Natural killer cell (primary cell): ENCODE measurements around the gene CPLX1. TPM values are rescaled to one million over a fixed set of nuclear protein-coding genes. Genes with fewer than 3 reads are reported as not detected.

Experiments
- ATAC-seq, 3 donors: fragments of 150-1000 bp in 2 of 3; fragments of 200-7000 bp in 1 of 3; cut with Tn5 transposase; 1 replicate in 1 of 3; 2 replicates in 2 of 3; pipeline ENCODE4 v1.10.0; 2021; ENCODE audit warnings: mild to moderate bottlenecking in 2 of 3, moderate library complexity in 2 of 3
- DNase-seq, 2 donors: peaks; one replicate each; pipeline versions ENCODE4 v3.0.0 to v3.0.0-alpha.2; 2013 to 2021; ENCODE audit warnings: mixed read lengths in 1 of 2
- H3K27ac ChIP-seq: one replicate; pipeline ENCODE4 v1.5.1; 2013; ENCODE audit warnings: mild to moderate bottlenecking, low read length
- H3K27me3 ChIP-seq: one replicate; pipeline ENCODE4 v1.6.1; 2013; ENCODE audit warnings: low read length; ENCODE audit not compliant: control insufficient read depth, insufficient read depth
- H3K36me3 ChIP-seq: one replicate; pipeline ENCODE4 v1.6.1; 2013; ENCODE audit warnings: low read length; ENCODE audit not compliant: control insufficient read depth, insufficient read depth
- H3K4me1 ChIP-seq: one replicate; pipeline ENCODE4 v1.6.1; 2013; ENCODE audit warnings: low read length; ENCODE audit not compliant: control insufficient read depth, insufficient read depth
- H3K4me3 ChIP-seq: one replicate; pipeline ENCODE4 v1.5.1; 2013; ENCODE audit warnings: low read length
- H3K9me3 ChIP-seq: one replicate; pipeline ENCODE4 v1.6.1; 2013; ENCODE audit warnings: low read length; ENCODE audit not compliant: control insufficient read depth, insufficient read depth
- H3K27ac Mint-ChIP-seq, 2 donors: one replicate each; pipeline ENCODE4 v1.8.0; 2022; ENCODE audit warnings: mild to moderate bottlenecking in 2 of 2, mixed read lengths in 2 of 2, moderate library complexity in 1 of 2
- H3K27me3 Mint-ChIP-seq, 2 donors: one replicate each; pipeline ENCODE4 v1.8.0; 2022; ENCODE audit warnings: low read depth in 2 of 2, mixed read lengths in 2 of 2
- H3K36me3 Mint-ChIP-seq: one replicate; pipeline ENCODE4 v1.8.0; 2022; ENCODE audit warnings: mixed read lengths
- H3K4me1 Mint-ChIP-seq, 2 donors: one replicate each; pipeline ENCODE4 v1.8.0; 2022; ENCODE audit warnings: mixed read lengths in 2 of 2
- H3K4me3 Mint-ChIP-seq: one replicate; pipeline ENCODE4 v1.8.0; 2022; ENCODE audit warnings: mild to moderate bottlenecking, moderate library complexity, mixed read lengths
- H3K9me3 Mint-ChIP-seq, 2 donors: one replicate each; pipeline ENCODE4 v1.8.0; 2022; ENCODE audit warnings: mixed read lengths in 2 of 2
- CTCF ChIP-seq: fragments of 200-600 bp; IDR thresholded peaks from one replicate; pipeline ENCODE4 v1.8.0; 2022; ENCODE audit warnings: antibody characterized with exemption
- WGBS: methylation state at CpG from one replicate; pipeline ENCODE4 v1.1.7; 2013; ENCODE audit warnings: missing lambda C conversion rate; ENCODE audit not compliant: insufficient coverage; 5-methylcytosine and 5-hydroxymethylcytosine counted together
- intact Hi-C: fragments of 100-400 bp; cut with micrococcal nuclease; formaldehyde crosslinking; loops from one replicate; pipeline ENCODE4 v1.14.2; 2022
- total RNA-seq, 4 donors: library from RNA; stranded (reverse); fragments of 120-200 nt in 1 of 4; gene quantifications; one replicate each; pipeline versions ENCODE4 v1.2.3 to v1.2.4, GENCODE V29; 2013 to 2022

Gene CPLX1
- total RNA-seq, 3 donors from 2014 or later (not counting 1 experiment from before 2014, with no cell fraction given): not detected

- Histone ChIP-seq H3K27me3 (no peaks in the 10 kb centered on the region), H3K27ac (no peak overlapping the region), H3K4me3 (no peak overlapping the region), H3K36me3 (peaks cover 3% of the 10 kb centered on the region), H3K4me1 (no peaks in the 10 kb centered on the region), H3K9me3 (no peaks in the 10 kb centered on the region)
- Mint-ChIP-seq H3K27me3 (no peaks in the 10 kb centered on the region), H3K36me3 (no peaks in the 10 kb centered on the region), H3K27ac (peak overlapping the region; percentile 43 to 47), H3K9me3 (no peaks in the 10 kb centered on the region), H3K4me3 (no peak overlapping the region), H3K4me1 (peaks cover 7 to 15% of the 10 kb centered on the region in 2 donors)
- peak; percentile 74 for TF ChIP-seq CTCF
- intact Hi-C loops: loop anchor here (2.0 to 5.0 kb wide), 2 partner anchors 244 to 609 kb away; partner anchors contain the start of gene IDUA
- WGBS: 73% methylated on average over 26 of the region's 26 CpGs
- ATAC-seq (peak; percentile 77 to 89 (median 86)), DNase-seq (peak; percentile 55 to 85)
These were observed 83.1 kb downstream of the CPLX1 start for GRCh38 chr4:742742-743311.

- ATAC-seq: peak in 1 of 3 donors; percentile 10
- Histone ChIP-seq H3K27me3 (no peaks in the 10 kb centered on the region), H3K4me3 (no peak overlapping the region), H3K36me3 (peaks cover 8% of the 10 kb centered on the region), H3K27ac (no peak overlapping the region), H3K4me1 (no peaks in the 10 kb centered on the region), H3K9me3 (no peaks in the 10 kb centered on the region)
- intact Hi-C loops: loop anchor here (2.0 to 5.0 kb wide), 2 partner anchors 245 to 610 kb away; partner anchors contain the start of gene IDUA
- Mint-ChIP-seq H3K36me3 (no peaks in the 10 kb centered on the region), H3K27ac (peak overlapping the region; percentile 43 to 47), H3K4me1 (peaks cover 7 to 15% of the 10 kb centered on the region in 2 donors), H3K4me3 (no peak overlapping the region), H3K9me3 (no peaks in the 10 kb centered on the region), H3K27me3 (no peaks in the 10 kb centered on the region)
- no peak for DNase-seq
- TF ChIP-seq CTCF: no peak
- WGBS: 89% methylated on average over 19 of the region's 21 CpGs
These were observed 83.7 kb downstream of the CPLX1 start for GRCh38 chr4:742096-742741.

- H3K4me1 ChIP-seq: no peaks in the 10 kb centered on the region
- no peak for ATAC-seq
- no peak overlapping the region for H3K4me3 ChIP-seq
- Mint-ChIP-seq H3K27me3 (no peaks in the 10 kb centered on the region), H3K27ac (no peak overlapping the region), H3K9me3 (no peaks in the 10 kb centered on the region), H3K36me3 (no peaks in the 10 kb centered on the region), H3K4me1 (peaks cover 7 to 15% of the 10 kb centered on the region in 2 donors), H3K4me3 (no peak overlapping the region)
- DNase-seq: no peak
- H3K27ac ChIP-seq: no peak overlapping the region
- H3K36me3 ChIP-seq: peaks cover 9% of the 10 kb centered on the region
- H3K27me3 ChIP-seq: no peaks in the 10 kb centered on the region
- intact Hi-C loops: loop anchor here (5.0 kb wide), 1 partner anchor 612 kb away; no protein-coding TSS in a partner anchor
- no peak for TF ChIP-seq CTCF
- H3K9me3 ChIP-seq: no peaks in the 10 kb centered on the region
- 94% methylated on average over 19 of the region's 19 CpGs for WGBS
These were observed 85.2 kb downstream of the CPLX1 start for GRCh38 chr4:740656-741282.
